Measurements from ENCODE around the gene ZNF785.
"Not testable (repeated sequence)": the region's sequence is repeated elsewhere in the genome, so short reads cannot be mapped to it uniquely, and the experiment has no call there.

The ZNF785 gene

GRCh38 chr16:30601966-30602365, 16.5 kb upstream of the ZNF785 start:
- DNase-seq, result no peak

GRCh38 chr16:30600929-30601328, 15.4 kb upstream of the ZNF785 start:
- no peak for DNase-seq

DNA sequence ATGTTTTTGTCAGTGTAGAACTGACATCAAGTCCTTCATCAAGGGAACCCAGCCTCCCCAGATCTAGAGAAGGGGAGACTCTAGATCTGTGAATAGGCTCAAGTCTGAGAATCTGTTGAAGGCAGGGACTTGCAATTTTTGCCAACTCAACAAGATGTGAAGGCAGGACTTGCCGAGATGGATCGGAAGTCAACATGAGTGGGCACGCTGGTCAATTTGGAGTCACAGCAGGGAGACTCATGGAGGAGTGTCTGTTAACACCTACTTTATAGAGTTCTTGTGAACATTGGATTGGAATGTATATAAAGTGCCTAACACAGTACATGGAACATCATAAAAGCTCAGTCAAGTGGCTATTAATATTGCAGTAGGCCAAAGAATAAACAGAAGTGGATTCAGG, 14.7 kb upstream of the ZNF785 start:
- no peak for DNase-seq

DNA sequence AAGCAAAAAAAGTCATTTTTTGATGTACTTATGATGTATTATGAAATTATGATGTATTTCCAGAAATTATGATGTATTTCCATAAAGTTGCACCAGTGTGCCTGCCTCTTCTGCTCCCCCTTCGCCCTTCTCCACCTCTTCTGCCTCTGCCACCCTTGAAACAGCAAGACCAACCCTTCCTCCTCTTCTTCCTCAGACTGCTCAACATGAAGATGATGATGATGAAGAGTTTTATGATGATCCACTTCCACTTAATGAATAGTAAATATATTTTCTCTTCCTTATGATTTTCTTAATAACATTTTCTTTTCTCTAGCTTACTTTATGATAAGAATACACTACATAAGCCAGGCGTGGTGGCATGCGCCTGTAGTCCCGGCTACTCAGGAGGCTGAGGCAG, 7.4 kb upstream of the ZNF785 start:
- no peak for DNase-seq

- not testable (repeated sequence) for DNase-seq
These were observed 5.4 kb upstream of the ZNF785 start for GRCh38 chr16:30590869-30591268.

DNA sequence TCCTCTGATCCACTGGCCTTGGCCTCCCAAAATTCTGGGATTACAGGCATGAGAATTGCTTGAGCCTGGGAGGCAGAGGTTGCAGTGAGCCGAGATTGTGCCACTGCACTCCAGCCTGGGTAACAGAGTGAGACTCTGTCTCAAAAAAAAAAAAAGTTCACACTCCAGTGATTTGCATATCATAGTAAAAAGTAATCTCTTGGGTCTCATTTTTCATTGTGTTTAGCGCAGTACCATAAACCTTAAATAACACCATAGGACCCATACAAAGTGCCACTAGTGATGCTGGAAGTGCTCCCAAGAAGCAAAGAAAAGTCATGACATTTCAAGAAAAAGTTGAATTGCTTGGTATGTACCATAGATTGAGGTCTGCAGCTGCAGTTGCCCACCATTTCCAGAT, 4.1 kb upstream of the ZNF785 start:
- not testable (repeated sequence) for DNase-seq

- no peak for DNase-seq
These were observed 3.2 kb upstream of the ZNF785 start for GRCh38 chr16:30588651-30589050.

GRCh38 chr16:30585022-30585399, 486 bp downstream of the ZNF785 start:
- no peak for DNase-seq

DNA sequence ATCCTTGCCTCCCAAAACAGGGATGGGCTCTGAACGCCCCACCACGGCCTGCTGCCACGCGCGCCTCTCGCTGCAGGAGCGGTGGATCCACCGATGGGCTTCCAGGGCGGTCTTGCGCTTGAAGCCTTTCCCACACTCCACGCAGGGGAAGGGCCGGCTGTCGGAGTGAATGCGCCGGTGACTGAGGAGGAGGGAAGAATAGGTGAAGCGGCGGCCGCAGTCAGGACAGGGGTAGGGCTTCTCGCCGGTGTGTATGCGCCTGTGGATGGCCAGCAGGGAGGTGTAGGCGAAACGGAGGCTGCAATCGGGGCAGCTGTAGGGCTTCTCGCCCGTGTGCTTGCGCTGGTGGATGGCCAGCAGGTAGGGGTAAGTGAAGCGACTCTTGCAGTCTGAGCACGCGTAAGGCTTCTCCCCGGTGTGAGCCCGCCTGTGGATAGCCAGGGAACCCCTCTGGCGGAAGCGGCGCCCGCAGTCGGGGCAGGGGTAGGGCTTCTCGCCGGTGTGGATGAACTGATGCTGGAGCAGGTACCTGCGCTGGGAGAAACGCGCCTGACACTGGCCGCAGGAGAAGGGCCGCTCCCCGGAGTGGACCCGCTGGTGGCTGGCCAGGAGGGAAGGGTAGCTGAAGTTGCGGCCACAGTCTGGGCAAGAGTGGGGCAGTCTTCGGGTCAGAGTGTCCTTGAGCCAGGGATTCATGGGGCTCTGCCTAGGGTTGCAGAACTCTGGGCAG, 2.7 kb downstream of the ZNF785 start:
- no peak for DNase-seq

- DNase-seq, result no peak
These were observed 4.0 kb downstream of the ZNF785 start for GRCh38 chr16:30581457-30581856.

GRCh38 chr16:30574678-30575077, 10.8 kb downstream of the ZNF785 start:
- no peak for DNase-seq

DNA sequence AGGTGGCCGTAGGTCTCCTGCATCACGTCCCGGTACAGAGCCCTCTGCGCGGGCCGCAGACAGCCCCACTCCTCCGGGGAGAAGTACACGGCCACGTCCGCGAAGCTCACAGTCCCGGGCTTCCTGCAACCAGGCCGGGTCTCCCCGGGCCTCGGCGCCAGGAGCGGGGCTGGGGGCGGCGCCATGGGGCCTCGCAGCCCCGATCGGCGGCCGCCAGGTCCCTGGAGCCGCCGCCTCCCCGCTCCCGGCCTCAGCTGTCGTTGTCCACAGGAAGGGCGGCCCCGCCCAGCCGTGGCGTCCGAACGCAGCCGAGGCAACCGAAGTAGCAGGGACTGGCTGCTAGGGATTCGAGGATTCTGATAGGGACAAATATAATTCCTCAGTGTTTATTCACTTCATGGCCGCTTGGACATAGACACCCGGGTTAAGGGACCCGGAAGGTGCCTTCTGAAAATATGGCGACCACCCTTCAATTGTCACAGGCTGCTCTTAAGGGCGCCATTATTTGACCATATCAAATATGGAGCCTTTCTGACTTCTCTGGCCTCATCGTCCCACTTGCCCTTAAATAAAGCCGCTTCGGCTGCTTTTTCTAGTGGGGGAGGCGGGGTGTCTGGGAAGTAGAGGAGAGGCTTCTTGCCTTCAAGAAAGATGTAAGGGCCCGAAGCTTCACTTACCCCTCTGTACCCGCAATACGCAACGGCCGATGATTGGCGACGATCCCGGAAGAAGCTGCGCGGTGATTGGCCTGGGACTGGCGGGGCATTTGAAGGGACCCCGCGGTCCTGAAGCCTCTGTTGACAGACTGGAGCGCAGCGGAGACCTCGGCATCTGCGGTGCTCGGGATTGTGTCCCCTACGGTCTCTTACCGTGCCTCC, 13.8 kb downstream of the ZNF785 start, which contains the start of gene ZNF688:
TSS of gene ZNF688 (minus strand) at position 270 of the 878 bp plus-strand sequence. CDS start at position 185, 85 bp downstream.
- DNase-seq, result peak; percentile 91

GRCh38 chr16:30570636-30571444, 14.7 kb downstream of the ZNF785 start:
- DNase-seq, result no peak

GRCh38 chr16:30569746-30570635, 15.5 kb downstream of the ZNF785 start:
- no peak for DNase-seq

DNA sequence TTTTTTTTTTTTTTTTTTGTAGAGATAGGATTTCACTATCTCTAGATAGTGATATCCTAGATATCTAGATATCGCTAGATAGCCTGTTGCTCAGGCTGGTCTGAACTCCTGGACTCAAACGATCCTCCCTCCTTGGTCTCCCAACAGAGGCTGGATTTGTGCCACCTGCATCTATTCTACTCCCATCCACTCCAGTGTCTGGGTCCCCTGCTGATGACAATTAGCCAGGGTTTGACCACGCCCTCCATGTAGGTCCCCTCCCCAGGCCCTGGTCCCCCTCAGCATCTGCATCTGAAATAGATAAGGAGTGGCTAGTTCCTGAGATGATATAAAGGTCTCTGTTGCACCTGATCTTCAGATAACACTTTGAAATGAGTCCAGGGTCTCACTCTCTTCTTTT, 16.2 kb downstream of the ZNF785 start:
- no peak for DNase-seq

- no peak for DNase-seq
These were observed 17.4 kb downstream of the ZNF785 start for GRCh38 chr16:30567991-30568638.

DNA sequence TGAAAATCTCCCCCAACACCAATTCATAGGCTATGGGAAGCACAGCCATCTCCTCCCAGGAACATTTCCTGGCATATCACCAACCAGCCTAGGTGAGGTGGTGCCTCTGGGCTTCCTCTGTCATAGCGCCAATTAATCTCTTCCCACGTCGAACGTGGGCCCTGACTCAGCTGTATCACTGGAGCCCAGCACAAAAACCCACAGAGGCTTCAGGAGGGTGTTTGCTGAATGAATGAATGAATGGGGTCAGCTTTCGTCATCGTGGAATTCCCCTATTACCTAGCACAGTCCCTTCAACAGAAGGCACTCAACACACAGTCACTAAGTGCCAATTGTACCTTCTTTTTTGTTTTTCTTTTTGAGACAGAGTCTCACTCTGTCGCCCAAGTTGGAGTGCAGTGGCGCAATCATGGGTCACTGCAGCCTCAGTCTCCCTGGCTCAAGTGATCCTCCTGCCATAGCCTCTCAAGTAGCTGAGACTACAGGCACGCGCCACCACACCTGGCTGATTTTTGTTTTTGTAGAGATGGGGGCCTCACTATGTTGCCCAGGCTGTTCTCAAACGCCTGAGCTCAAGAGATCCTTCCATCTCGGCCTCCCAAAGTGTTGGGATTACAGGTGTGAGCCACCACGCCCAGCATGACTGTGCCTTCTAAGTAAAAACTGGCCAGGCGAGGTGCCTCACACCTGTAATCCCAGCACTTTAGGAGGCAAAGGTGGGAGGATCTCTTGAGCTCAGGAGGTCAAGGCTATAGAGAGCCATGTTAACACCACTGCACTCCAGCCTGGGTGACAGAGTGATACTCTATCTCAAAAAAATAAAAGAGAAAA, 18.1 kb downstream of the ZNF785 start:
- DNase-seq, result no peak

DNA sequence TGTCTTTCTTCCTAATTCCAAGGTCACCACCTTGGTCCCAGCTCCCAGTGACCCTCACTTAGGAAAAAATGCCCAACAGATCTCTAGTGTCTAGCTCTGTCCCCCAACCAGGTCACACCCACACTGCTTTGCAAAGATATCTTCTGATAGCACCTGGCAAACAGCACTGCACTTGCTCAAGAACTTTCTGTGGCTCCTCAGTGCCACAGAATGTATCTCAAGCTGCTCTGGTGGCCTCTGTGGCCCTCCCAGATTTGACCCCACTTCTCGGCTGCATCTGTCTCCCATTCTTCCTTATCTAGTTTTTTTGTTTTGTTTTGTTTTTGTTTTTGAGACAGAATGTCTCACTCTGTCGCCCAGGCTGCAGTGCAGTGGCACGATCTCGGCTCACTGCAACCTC, 19.0 kb downstream of the ZNF785 start:
- no peak for DNase-seq

- DNase-seq, result no peak
These were observed 19.5 kb downstream of the ZNF785 start for GRCh38 chr16:30565984-30566383.

DNA sequence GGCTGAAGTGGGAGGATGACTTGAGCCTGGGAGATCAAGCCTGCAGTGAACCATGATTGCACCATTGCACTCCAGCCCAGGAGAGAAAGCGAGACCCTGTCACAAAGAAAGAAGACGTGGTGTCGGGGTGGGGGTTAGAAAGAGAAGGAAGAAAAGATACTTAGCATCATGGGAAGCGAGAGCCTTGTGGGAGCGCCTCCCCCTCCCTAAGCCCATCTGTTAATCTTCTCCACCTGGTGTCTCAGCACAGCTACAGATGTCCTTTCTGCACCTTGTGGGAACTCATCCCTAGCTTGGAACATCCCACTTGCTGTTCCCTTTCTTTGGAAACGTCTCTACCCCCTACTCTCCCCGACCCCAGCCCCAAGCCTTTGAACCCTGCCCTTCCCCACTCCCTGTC, 20.0 kb downstream of the ZNF785 start:
- no peak for DNase-seq

- no peak for DNase-seq
These were observed 23.5 kb downstream of the ZNF785 start for GRCh38 chr16:30562021-30562420.
